GM21576 (cell line): Measurements from ENCODE around the gene TMEM115.

Source experiments
- ATAC-seq: cut with Tn5 transposase; IDR thresholded peaks from one replicate; pipeline ENCODE4 v1.9.1; 2021; ENCODE audit warnings: mild to moderate bottlenecking, moderate library complexity; ENCODE audit not compliant: unreplicated experiment

The TMEM115 gene

GRCh38 chr3:50354186-50354764 is 5.0 kb downstream of the TMEM115 start:
- ATAC-seq, result no peak

GRCh38 chr3:50353245-50354004 is 5.9 kb downstream of the TMEM115 start:
- ATAC-seq, result no peak

- ATAC-seq, result no peak
These were observed 6.5 kb downstream of the TMEM115 start for GRCh38 chr3:50352781-50353180.

GRCh38 chr3:50351323-50351697 is 8.0 kb downstream of the TMEM115 start:
- ATAC-seq, result no peak

- ATAC-seq, result peak; percentile 74
These were observed 8.6 kb downstream of the TMEM115 start, which contains the start of the genes CYB561D2 and NPRL2 for GRCh38 chr3:50350527-50351322. TSS of gene CYB561D2 (plus strand) at chr3:50350862. CDS start at chr3:50351434, 572 bp downstream. TSS of gene NPRL2 (minus strand) at chr3:50350775. CDS start at chr3:50350652, 123 bp downstream.

- no peak for ATAC-seq
These were observed 9.2 kb downstream of the TMEM115 start for GRCh38 chr3:50350213-50350526.

- ATAC-seq, result no peak
These were observed 12.0 kb downstream of the TMEM115 start for GRCh38 chr3:50347187-50347813.

GRCh38 chr3:50345586-50346234 is 13.6 kb downstream of the TMEM115 start, which contains the start of gene ZMYND10:
TSS of gene ZMYND10 (minus strand) at chr3:50345732. CDS start at chr3:50345579, 153 bp downstream.
- ATAC-seq, result no peak

- no peak for ATAC-seq
These were observed 14.3 kb downstream of the TMEM115 start for GRCh38 chr3:50345008-50345407.

- no peak for ATAC-seq
These were observed 16.3 kb downstream of the TMEM115 start for GRCh38 chr3:50342813-50343633.

- no peak for ATAC-seq
These were observed 17.2 kb downstream of the TMEM115 start for GRCh38 chr3:50341996-50342650.

- no peak for ATAC-seq
These were observed 17.8 kb downstream of the TMEM115 start for GRCh38 chr3:50341537-50341936.

GRCh38 chr3:50340448-50341329 is 18.6 kb downstream of the TMEM115 start, which contains the start of gene RASSF1:
TSS of gene RASSF1 (minus strand) at chr3:50340836. CDS start at chr3:50340805, 31 bp downstream.
- no peak for ATAC-seq

GRCh38 chr3:50340147-50340447 is 19.2 kb downstream of the TMEM115 start:
- ATAC-seq, result no peak

- no peak for ATAC-seq
These were observed 19.7 kb downstream of the TMEM115 start for GRCh38 chr3:50339485-50340146.

- ATAC-seq, result no peak
These were observed 20.4 kb downstream of the TMEM115 start for GRCh38 chr3:50338965-50339364.

GRCh38 chr3:50337175-50337861 is 22.0 kb downstream of the TMEM115 start:
- peak; percentile 71 for ATAC-seq
